ENCODE data around the gene CPT2.

Gene CPT2

GRCh38 chr1:53163291-53163768 is 33.3 kb upstream of the CPT2 start:
- H3K4me3 ChIP-seq (ENCODE audit: low read depth in 1 of 2, low read length in 2 of 2), result no peak overlapping the region
- H3K27ac ChIP-seq (ENCODE audit: low read depth, low read length), result no peak overlapping the region
- no peaks in the 10 kb centered on the region for H3K36me3 ChIP-seq (ENCODE audit: insufficient read depth, low read length)
- no peaks in the 10 kb centered on the region for H3K4me1 ChIP-seq (ENCODE audit: insufficient read depth, low read length)
- no peaks in the 10 kb centered on the region for H3K9me3 ChIP-seq (ENCODE audit: low read length)
- H3K27me3 ChIP-seq (ENCODE audit: control insufficient read depth in 1 of 2, insufficient read depth in 2 of 2, low read length in 2 of 2), result no peaks in the 10 kb centered on the region
- H3K9ac ChIP-seq (ENCODE audit: low read length), result no peak overlapping the region

- Histone ChIP-seq H3K27me3 (ENCODE audit: control insufficient read depth in 1 of 2, insufficient read depth in 2 of 2, low read length in 2 of 2) (no peaks in the 10 kb centered on the region), H3K4me3 (ENCODE audit: low read depth in 1 of 2, low read length in 2 of 2) (no peak overlapping the region), H3K4me1 (ENCODE audit: insufficient read depth, low read length) (no peaks in the 10 kb centered on the region), H3K36me3 (ENCODE audit: insufficient read depth, low read length) (no peaks in the 10 kb centered on the region), H3K9me3 (ENCODE audit: low read length) (no peaks in the 10 kb centered on the region), H3K27ac (ENCODE audit: low read depth, low read length) (no peak overlapping the region), H3K9ac (ENCODE audit: low read length) (no peak overlapping the region)
These were observed 31.1 kb upstream of the CPT2 start for GRCh38 chr1:53165408-53165961.

GRCh38 chr1:53166366-53166765 is 30.3 kb upstream of the CPT2 start:
- H3K27me3 ChIP-seq (ENCODE audit: control insufficient read depth in 1 of 2, insufficient read depth in 2 of 2, low read length in 2 of 2), result no peaks in the 10 kb centered on the region
- H3K4me1 ChIP-seq (ENCODE audit: insufficient read depth, low read length), result no peaks in the 10 kb centered on the region
- no peaks in the 10 kb centered on the region for H3K36me3 ChIP-seq (ENCODE audit: insufficient read depth, low read length)
- no peak overlapping the region for H3K27ac ChIP-seq (ENCODE audit: low read depth, low read length)
- H3K9ac ChIP-seq (ENCODE audit: low read length), result no peak overlapping the region
- no peak overlapping the region for H3K4me3 ChIP-seq (ENCODE audit: low read depth in 1 of 2, low read length in 2 of 2)
- H3K9me3 ChIP-seq (ENCODE audit: low read length), result no peaks in the 10 kb centered on the region

GRCh38 chr1:53166912-53167311 is 29.7 kb upstream of the CPT2 start:
- H3K27me3 ChIP-seq (ENCODE audit: control insufficient read depth in 1 of 2, insufficient read depth in 2 of 2, low read length in 2 of 2), result no peaks in the 10 kb centered on the region
- H3K27ac ChIP-seq (ENCODE audit: low read depth, low read length), result no peak overlapping the region
- H3K4me3 ChIP-seq (ENCODE audit: low read depth in 1 of 2, low read length in 2 of 2), result no peak overlapping the region
- H3K9ac ChIP-seq (ENCODE audit: low read length), result no peak overlapping the region
- H3K9me3 ChIP-seq (ENCODE audit: low read length), result no peaks in the 10 kb centered on the region
- no peaks in the 10 kb centered on the region for H3K36me3 ChIP-seq (ENCODE audit: insufficient read depth, low read length)
- H3K4me1 ChIP-seq (ENCODE audit: insufficient read depth, low read length), result peaks cover 3% of the 10 kb centered on the region

- no peak overlapping the region for H3K9ac ChIP-seq (ENCODE audit: low read length)
- H3K4me1 ChIP-seq (ENCODE audit: insufficient read depth, low read length), result peaks cover 38% of the 10 kb centered on the region
- no peak overlapping the region for H3K4me3 ChIP-seq (ENCODE audit: low read depth in 1 of 2, low read length in 2 of 2)
- no peaks in the 10 kb centered on the region for H3K27me3 ChIP-seq (ENCODE audit: control insufficient read depth in 1 of 2, insufficient read depth in 2 of 2, low read length in 2 of 2)
- H3K9me3 ChIP-seq (ENCODE audit: low read length), result no peaks in the 10 kb centered on the region
- H3K27ac ChIP-seq (ENCODE audit: low read depth, low read length), result peak overlapping the region; percentile 42
- H3K36me3 ChIP-seq (ENCODE audit: insufficient read depth, low read length), result no peaks in the 10 kb centered on the region
These were observed 24.0 kb upstream of the CPT2 start for GRCh38 chr1:53172426-53173128.

GRCh38 chr1:53174971-53175913 is 21.4 kb upstream of the CPT2 start:
- H3K4me1 ChIP-seq (ENCODE audit: insufficient read depth, low read length), result peaks cover 39% of the 10 kb centered on the region

GRCh38 chr1:53176452-53177208 is 20.0 kb upstream of the CPT2 start:
- Histone ChIP-seq H3K4me3 (ENCODE audit: low read depth in 1 of 2, low read length in 2 of 2) (no peak overlapping the region), H3K4me1 (ENCODE audit: insufficient read depth, low read length) (peaks cover 39% of the 10 kb centered on the region), H3K36me3 (ENCODE audit: insufficient read depth, low read length) (no peaks in the 10 kb centered on the region), H3K27ac (ENCODE audit: low read depth, low read length) (peak overlapping the region; percentile 29), H3K9me3 (ENCODE audit: low read length) (no peaks in the 10 kb centered on the region), H3K9ac (ENCODE audit: low read length) (no peak overlapping the region), H3K27me3 (ENCODE audit: control insufficient read depth in 1 of 2, insufficient read depth in 2 of 2, low read length in 2 of 2) (no peaks in the 10 kb centered on the region)

More at GRCh38 chr1:53174971-53175913, 21.4 kb upstream of the CPT2 start:
- Histone ChIP-seq H3K9me3 (ENCODE audit: low read length) (no peaks in the 10 kb centered on the region), H3K27me3 (ENCODE audit: control insufficient read depth in 1 of 2, insufficient read depth in 2 of 2, low read length in 2 of 2) (no peaks in the 10 kb centered on the region), H3K9ac (ENCODE audit: low read length) (no peak overlapping the region), H3K27ac (ENCODE audit: low read depth, low read length) (no peak overlapping the region), H3K36me3 (ENCODE audit: insufficient read depth, low read length) (no peaks in the 10 kb centered on the region), H3K4me3 (ENCODE audit: low read depth in 1 of 2, low read length in 2 of 2) (no peak overlapping the region)

- no peak overlapping the region for H3K27ac ChIP-seq (ENCODE audit: low read depth, low read length)
- H3K4me3 ChIP-seq (ENCODE audit: low read depth in 1 of 2, low read length in 2 of 2), result no peak overlapping the region
- no peaks in the 10 kb centered on the region for H3K27me3 ChIP-seq (ENCODE audit: control insufficient read depth in 1 of 2, insufficient read depth in 2 of 2, low read length in 2 of 2)
- H3K4me1 ChIP-seq (ENCODE audit: insufficient read depth, low read length), result peaks cover 34% of the 10 kb centered on the region
- no peaks in the 10 kb centered on the region for H3K9me3 ChIP-seq (ENCODE audit: low read length)
- no peak overlapping the region for H3K9ac ChIP-seq (ENCODE audit: low read length)
- H3K36me3 ChIP-seq (ENCODE audit: insufficient read depth, low read length), result no peaks in the 10 kb centered on the region
These were observed 16.4 kb upstream of the CPT2 start for GRCh38 chr1:53180226-53180625.

GRCh38 chr1:53180951-53181350 is 15.7 kb upstream of the CPT2 start:
- Histone ChIP-seq H3K9me3 (ENCODE audit: low read length) (no peaks in the 10 kb centered on the region), H3K27me3 (ENCODE audit: control insufficient read depth in 1 of 2, insufficient read depth in 2 of 2, low read length in 2 of 2) (no peaks in the 10 kb centered on the region), H3K27ac (ENCODE audit: low read depth, low read length) (no peak overlapping the region), H3K4me3 (ENCODE audit: low read depth in 1 of 2, low read length in 2 of 2) (no peak overlapping the region), H3K36me3 (ENCODE audit: insufficient read depth, low read length) (no peaks in the 10 kb centered on the region), H3K4me1 (ENCODE audit: insufficient read depth, low read length) (peaks cover 27% of the 10 kb centered on the region), H3K9ac (ENCODE audit: low read length) (no peak overlapping the region)

GRCh38 chr1:53182111-53182593 is 14.5 kb upstream of the CPT2 start:
- H3K27me3 ChIP-seq (ENCODE audit: control insufficient read depth in 1 of 2, insufficient read depth in 2 of 2, low read length in 2 of 2), result no peaks in the 10 kb centered on the region
- no peak overlapping the region for H3K9ac ChIP-seq (ENCODE audit: low read length)
- peaks cover 15% of the 10 kb centered on the region for H3K4me1 ChIP-seq (ENCODE audit: insufficient read depth, low read length)
- H3K4me3 ChIP-seq (ENCODE audit: low read depth in 1 of 2, low read length in 2 of 2), result no peak overlapping the region
- no peak overlapping the region for H3K27ac ChIP-seq (ENCODE audit: low read depth, low read length)
- no peaks in the 10 kb centered on the region for H3K36me3 ChIP-seq (ENCODE audit: insufficient read depth, low read length)
- no peaks in the 10 kb centered on the region for H3K9me3 ChIP-seq (ENCODE audit: low read length)

GRCh38 chr1:53182716-53183094 is 13.9 kb upstream of the CPT2 start:
- Histone ChIP-seq H3K4me3 (ENCODE audit: low read depth in 1 of 2, low read length in 2 of 2) (no peak overlapping the region), H3K27me3 (ENCODE audit: control insufficient read depth in 1 of 2, insufficient read depth in 2 of 2, low read length in 2 of 2) (no peaks in the 10 kb centered on the region), H3K36me3 (ENCODE audit: insufficient read depth, low read length) (no peaks in the 10 kb centered on the region), H3K4me1 (ENCODE audit: insufficient read depth, low read length) (peaks cover 10% of the 10 kb centered on the region), H3K9ac (ENCODE audit: low read length) (no peak overlapping the region), H3K27ac (ENCODE audit: low read depth, low read length) (no peak overlapping the region), H3K9me3 (ENCODE audit: low read length) (no peaks in the 10 kb centered on the region)
